GM21367 (cell line): ENCODE measurements around the gene ETFA.
"Not testable (repeated sequence)": the region's sequence is repeated elsewhere in the genome, so short reads cannot be mapped to it uniquely, and the experiment has no call there.

ENCODE experiments used
- ATAC-seq: cut with Tn5 transposase; IDR thresholded peaks from one replicate; pipeline ENCODE4 v1.9.1; 2021; ENCODE audit not compliant: unreplicated experiment

Gene ETFA

DNA sequence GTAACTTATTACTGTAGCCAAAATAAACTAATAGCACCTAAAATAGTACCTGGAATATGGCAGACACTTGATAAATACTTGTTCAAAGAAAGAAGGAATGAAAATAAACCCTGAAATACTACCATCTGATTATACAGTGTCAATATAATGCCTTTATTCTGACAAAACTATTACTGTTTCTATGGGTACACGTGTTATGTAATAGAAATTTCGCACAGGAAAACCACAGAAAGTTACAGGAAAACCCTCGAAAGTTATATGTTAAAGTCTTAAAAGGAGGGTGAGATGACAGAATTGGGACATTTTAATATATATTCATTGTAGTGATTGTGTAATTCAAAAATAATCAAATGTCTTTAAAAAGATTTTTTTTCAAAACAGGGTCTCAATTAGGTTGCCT, 28.8 kb downstream of the ETFA start:
- no peak for ATAC-seq

DNA sequence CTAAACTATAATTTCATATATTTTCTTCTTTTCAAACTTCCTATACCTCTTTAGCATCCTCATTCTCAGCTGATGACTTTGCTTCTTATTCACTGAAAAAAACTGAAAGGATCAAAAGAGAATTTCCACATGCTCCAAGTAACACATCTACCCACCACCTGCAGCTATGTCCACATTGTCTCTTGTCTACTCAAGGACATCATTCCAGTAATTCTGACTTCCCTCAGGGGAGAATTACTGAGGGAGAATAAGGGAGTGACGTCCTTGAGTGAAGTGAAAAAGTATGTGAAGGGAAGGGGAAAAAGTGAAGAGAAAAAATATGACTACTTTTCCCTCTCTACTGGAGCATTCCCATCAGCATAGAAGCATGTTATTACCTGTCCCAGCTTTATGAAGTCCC, 32.6 kb downstream of the ETFA start:
- no peak for ATAC-seq

DNA sequence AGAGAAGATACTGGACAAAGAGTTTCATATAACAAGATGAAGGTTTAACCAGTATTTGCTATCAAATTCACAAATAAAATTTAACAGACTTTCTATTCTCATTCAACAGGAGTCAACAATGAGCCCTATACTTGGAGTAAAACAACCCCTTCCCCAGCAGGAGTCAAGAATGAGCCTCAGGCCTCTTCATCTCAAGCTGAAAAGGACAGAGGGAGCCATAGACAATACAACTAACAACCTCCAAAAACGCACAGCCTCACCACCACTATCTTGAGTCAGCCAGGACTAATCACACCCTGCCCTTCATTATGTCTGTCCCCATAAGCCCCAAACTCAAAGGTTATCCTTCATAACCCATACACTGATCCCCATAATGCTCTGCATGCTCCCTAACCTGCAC, 36.4 kb downstream of the ETFA start:
- no peak for ATAC-seq

DNA sequence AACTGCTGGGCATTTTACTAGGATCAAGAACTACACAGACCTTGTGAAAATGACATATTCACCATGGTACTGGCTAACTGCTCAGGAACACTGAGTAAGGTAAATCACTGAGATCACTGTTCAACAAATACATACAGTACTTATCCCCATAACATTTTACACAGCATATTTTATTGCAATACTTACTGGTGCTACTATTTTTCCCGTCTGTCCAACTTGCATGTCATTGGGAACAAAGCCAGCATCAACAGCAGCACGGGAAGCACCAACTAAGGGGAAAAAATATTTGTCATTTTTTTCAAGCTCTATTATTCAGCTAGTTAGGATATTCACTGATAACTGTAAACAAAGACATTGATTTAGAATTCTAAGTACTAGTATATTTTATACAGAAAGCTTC, 37.0 kb downstream of the ETFA start:
- ATAC-seq: no peak

DNA sequence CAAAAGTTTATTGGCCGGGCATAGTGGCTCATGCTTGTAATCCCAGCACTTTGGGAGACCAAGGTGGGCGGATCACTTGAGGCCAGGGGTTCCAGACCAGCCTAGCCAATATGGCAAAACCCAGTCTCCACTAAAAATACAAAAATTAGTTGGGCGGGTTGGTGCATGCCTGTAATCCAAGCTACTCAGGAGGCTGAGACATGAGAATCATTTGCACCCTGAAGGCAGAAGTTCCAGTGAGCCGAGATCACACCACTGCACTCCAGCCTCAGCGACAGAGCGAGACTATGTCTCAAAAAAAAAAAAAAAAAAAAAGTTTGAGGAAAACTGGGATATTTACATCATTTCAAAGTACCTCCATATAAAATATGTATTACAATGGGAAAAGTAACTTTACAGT, 40.4 kb downstream of the ETFA start:
- ATAC-seq: no peak

DNA sequence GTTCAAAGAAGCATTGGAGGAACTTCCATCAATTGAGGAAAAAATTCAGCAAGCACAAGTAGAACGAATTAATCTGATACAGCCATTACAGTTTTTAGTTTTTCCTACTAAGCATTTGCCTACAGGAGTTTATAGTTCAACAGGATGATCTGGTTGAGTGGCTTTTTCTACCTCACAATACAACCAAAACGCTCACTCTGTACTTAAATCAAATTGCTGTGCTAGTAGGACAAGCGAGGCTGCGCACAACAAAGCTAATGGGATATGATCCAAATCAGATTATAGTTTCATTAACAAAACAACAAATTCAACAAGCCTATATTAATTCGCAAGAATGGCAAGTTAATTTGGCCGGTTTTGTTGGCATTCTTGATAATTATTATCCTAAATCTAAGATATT, 44.2 kb downstream of the ETFA start:
- no peak for ATAC-seq

DNA sequence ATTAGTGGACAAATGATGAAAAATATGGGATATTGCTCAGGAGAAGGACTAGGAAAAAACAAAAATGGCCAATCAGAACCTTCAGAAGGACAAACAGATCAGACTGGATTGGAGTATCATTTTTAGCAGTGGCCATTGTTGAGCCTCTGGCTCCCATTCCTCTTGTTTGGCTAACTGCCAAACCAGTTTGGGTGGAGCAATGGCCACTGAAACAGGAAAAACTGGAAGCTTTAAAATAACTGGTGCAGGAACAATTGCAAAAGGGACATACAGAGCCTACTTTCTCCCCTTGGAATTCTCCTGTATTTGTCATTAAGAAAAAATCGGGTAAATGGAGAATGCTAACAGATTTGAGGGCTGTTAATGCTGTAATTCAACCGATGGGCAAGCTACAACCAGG, 45.5 kb downstream of the ETFA start:
- not testable (repeated sequence) for ATAC-seq

DNA sequence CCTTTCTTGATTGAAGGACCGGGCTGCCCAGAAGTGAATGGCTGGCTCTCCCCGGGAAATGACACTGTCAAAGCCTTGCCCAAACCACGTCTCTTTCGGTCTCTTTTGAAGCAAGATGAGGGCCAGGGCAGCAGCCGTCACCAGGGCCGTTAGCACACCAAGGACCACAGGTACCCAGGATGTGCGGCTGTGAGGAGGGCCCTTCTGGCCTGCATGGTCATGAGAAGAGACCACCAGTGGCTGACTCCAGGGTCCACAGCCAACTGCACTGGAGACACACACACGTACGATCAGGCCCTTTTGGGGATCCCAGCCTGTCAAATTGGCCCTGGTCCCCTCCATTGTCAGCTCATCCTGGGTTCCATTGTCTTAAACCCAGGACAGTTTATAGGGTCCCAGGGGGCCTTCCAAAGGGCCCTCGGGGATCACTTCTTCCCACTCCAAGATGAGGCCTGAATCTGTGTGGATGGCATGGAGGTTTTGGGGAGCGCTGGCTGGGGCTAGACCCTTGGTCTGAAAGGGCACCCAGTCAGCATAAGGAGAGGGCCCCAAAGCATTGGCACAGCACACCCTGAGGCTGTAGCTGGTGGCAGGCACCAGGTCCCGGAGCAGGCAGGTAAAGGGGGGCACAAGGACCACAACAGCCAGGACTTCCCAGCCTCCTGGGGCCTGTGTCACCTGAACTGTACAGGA, 50.9 kb downstream of the ETFA start:
- ATAC-seq: no peak

DNA sequence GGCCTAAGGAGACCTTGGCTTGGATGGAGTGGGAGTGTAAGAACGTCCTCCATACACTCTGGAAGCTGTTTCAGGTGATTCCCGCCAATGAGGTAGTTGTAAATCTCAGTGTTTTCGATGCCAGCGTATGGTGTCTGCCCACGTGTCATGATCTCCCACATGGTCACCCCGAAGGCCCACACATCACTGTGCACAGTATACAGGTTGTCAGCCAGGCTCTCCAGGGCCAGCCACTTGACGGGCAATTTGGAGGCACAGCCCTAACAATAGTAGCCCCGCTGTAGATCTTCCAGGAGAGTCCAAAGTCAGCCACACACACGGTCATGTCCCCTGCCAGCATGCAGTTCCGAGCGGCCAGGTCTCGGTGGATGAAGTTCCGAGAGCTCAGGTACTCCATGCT, 51.9 kb downstream of the ETFA start:
- no peak for ATAC-seq

DNA sequence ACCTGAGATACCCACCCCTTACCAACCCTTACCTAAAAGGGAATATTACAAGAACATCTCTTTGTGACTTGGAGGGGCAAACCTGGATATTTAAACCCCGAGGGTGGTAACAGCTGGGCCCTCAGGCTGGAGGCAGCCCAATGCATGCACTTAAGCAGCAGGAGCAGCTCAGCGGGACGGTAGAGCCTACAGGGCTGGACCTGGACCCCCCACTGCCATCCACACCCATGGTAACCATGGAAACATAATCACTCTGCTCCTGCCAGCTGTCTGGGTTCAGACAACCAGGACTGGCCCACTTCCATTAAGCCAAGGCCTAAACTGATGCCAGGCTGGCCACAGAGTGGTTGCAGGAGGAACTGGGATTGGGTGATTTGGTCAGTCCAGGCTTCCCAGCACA, 52.8 kb downstream of the ETFA start:
- no peak for ATAC-seq

DNA sequence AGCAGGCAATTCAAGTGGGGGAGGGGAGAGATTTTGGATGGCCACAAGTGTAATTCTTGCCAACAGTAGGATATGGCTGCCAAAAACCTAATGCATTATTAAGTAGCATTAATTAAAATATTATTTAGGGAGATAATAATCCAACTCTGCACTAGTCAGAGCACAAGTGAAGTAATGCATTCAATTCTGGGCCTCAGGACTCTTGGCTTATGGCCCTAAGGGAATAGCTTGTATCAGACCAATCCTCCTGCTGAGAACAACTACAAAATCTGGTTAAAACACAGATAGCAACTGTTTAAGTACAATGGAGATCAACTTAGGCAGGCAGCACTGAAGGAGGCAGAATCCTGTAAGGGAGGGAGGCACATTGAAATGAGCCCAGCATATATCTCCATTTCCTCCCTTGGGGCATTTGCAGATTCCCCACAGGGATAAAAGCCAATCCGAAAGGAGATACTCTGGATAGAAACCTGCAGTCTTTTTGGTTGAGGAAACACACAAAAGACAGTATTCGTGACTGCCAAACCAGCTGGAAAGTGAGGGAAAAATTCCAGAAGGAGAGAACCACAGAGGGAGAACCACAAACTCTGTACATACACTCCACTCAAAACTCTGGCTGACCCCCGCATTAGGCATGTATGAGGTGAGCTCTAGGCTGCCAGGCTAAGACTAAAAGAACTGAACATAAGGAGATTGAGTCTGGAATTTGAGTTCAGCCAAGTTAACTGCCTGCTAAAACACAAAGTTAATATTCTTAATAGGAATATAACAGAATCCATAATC, 57.4 kb downstream of the ETFA start:
- no peak for ATAC-seq

DNA sequence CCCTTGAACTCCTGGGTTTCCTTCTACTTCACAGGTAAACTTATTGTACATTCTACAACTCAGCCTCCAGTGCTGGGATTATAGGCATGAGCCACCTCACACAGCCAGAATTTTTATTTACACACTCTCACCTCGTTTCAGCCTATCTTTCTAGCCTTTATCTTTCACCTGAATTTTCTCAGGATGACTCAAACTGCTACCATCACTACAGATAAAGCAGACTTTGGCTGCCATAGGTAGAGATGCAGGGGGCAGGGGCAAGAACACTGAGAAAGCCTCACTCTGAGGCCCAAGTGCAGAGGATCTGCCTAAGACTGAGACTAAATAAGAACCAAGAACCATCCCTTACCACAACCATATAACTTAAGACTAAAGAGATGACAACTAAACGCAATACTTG, 59.0 kb downstream of the ETFA start:
- ATAC-seq: no peak

DNA sequence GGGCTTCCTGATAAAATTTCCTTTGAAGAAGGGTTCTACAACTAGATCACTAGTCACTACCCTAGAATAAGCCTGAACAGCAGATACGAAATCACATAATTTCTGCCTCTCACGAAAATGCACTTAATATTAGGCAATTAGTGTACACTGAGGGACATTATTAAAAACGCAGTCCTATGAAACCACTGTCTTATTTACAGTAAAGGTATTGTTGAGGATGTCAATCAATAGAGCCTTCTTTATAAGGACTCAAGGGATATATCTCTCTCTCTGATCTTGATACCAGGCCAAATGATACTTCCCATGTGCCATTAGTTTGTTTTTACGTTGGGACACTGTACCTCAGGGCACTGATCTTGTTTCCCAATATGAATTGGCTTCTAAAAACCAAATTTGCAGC, 59.6 kb downstream of the ETFA start:
- no peak for ATAC-seq

DNA sequence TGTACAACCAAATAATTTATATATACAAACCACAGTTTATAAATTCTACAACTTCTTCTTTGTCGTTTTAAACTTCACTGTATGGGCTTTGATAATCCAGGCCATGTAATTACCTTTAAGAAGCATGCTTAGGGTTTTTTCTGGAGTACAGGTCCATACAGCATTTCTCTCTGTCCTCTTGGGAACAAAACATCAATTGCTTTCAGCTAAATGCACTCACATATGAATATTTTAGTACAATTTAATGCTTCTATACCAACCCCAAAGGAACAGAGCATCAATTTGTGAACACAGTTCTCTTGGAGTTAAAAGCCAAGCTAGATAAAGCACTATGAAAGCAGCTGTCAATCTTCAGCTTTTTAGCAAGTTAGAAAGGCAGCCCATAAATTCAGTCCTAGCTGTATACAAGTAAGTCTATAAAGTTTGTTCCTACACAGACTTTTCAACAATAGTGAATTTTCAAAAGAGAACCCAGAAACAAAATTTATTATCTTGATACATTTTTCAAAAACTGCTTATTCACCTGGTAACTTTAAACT, 66.1 kb downstream of the ETFA start:
- ATAC-seq: no peak

DNA sequence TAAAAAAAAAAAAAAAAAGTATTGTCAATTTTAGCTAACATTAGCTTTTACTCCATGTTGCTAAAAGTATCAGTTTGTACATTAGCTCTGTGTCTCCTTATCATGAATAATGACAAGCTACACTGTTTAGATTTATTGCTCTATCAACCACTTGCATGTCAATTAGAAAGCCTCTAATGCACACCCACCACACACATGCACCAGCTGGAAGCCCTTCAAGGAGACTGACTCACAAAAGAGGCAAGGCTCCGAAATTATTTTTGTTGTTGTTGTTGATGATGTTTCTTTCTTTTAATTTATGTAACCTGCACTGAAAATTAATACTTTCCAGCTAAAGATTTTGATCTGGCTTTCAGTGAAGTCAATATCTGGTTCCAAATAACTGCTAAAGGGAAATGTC, 71.5 kb downstream of the ETFA start:
- no peak for ATAC-seq

DNA sequence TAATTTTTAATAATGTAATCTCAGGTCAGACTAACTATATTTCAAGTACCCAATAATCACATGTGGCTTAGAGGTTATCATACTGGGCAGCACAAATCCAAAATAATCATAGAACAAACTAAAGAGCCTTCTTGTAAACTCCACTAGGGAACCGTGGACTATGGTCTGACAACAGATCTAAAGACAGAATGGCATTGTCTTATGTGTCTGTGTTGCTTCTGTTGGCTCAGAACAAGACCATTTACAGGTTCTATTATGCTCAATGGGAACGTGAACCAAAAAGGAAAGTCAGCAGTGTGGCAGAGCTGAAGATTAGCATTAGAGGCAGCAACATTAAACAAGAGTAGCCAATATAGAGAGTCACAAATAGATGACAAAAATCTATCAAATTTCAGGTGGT, 74.9 kb downstream of the ETFA start:
- no peak for ATAC-seq

DNA sequence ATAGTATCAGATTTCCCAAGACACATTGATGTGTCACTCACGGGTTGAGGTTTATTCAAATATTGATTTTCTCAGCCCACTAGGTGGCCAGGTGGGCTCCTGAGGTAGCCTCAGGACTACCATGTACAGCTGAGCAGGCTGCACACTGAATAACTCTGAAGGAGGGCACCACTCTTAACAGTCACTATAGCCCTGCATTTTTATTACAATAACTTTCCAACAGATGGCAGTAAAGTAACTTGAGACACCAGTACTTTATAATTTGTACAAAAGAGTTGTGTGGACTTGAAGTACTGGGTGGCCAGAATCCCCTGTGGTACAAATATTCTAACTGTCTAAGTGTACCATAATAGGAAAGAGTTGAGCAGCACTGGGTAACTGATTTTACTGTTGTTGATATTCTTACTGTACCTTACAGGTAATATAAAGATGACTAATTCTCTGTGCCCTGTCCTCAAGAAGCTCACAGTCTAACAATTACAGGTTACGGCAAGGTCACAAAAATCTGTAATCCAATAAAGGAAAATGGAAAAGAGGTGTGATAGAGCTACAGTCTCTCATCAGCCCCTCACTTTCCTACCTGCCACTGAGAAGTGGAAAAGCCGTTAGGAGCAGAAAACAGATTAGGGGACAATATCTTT, 76.0 kb downstream of the ETFA start:
- ATAC-seq: no peak

DNA sequence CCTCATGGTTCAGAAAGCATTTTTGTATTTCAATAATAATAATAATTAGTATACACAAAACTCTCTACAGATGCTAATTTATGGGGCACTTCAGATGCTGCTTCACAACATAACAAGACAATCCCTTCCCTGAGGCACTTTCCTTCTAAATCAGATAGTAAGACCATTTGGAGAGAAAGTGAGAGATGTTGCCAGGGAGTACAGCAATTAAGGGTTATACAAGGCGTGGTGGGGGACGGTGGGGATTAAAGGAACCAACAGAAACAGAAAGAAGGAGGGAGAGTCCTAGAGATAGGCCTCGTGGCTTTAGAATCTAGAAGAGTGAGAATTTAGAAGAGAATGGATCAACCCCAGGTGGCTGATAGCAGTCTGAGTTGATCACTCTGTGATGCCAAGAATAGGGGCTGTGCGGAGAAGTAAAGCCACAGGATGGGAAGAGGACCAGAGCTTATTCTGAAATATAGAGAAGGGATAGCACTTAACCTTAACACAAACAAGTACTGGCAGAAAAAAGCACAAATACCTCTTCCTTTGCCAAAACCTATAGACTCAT, 76.9 kb downstream of the ETFA start:
- no peak for ATAC-seq

DNA sequence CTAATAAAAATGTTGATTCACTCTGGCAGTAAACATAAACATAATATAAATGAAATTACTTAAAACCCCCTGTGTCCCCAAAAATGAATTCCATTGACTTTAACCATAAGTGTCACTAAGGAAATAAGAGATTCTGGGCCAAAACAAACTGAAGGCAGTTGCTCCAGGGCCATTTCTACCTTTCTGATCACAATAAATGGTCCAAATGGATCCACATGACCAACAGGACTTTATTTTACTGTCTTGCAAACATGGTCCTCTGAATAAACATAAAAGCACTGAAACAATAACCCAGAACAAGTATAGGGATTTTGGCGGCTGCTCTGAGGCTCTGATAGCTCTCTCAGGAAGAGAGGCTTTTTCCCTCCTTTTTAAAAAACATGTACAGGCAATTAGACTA, 77.3 kb downstream of the ETFA start:
- ATAC-seq: no peak

DNA sequence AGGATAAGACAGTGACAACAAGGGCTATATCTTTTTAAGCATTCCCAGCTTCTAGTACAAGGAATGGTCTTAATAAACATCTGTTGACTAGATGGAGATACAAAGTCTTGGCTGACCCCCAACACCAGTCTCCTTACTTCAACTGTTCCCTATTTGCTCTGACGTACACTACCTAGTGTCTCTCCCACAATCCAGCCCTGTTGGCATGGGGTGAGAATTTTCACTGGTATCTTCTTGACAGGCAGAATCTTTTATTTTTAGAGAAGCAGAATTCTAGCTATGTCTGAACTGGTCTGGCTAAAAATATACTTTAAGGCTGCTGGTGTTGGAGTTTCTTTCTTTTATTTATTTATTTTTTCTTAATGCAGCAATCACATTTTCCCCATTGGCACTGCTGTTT, 82.0 kb downstream of the ETFA start:
- no peak for ATAC-seq

DNA sequence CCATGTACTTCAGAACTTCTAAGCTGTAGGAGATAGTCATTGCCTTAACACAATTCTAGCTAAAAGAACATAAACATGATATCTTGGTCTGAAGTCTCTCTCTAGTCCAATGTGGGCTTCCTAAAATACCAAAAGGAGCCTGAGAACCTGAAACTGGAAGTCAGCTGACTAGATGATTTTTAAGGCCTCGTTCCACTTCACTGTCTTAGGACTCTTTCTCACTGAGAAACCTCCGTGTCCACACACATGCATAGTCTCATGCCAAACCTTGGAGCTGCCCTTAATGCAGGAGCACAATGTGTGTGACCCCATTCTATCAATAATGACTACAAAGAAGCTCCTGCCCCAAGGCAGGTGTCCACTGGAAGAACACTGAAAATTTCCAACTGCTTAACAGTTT, 87.7 kb downstream of the ETFA start:
- no peak for ATAC-seq

DNA sequence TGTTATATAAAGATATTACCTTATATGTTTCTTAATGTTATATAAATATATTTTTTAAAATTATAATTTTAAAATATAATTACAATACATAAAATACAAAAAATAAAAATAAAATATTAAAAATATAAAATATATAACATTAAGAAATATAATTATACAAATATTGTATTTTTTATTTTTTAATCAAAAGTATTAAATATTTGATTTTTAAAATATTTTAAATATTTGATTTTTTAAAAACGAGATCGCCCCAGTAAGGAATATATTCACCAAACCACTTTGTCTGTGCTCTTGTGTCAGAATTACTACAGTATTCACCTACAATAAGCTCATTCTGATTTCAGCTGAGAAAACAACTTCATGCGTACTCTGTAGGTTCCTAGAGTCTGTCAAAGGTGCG, 89.1 kb downstream of the ETFA start:
- no peak for ATAC-seq
